GM12872 (cell line): ENCODE measurements around the gene SLC7A14.

ENCODE experiments used
- CTCF ChIP-seq: IDR thresholded peaks from 3 replicates; pipeline ENCODE4 v1.5.1; 2011; ENCODE audit warnings: low read depth, mild to moderate bottlenecking, low read length, moderate library complexity; ENCODE audit not compliant: insufficient read depth

SLC7A14 gene

GRCh38 chr3:170585937-170586310 is at the start of gene SLC7A14:
TSS of gene SLC7A14 (minus strand) at chr3:170586075. CDS start at chr3:170526936, 59,139 bp downstream.
- no peak for TF ChIP-seq CTCF

GRCh38 chr3:170635385-170635735 is 49.5 kb upstream of the SLC7A14 start:
- TF ChIP-seq CTCF, result no peak

- no peak for TF ChIP-seq CTCF
Observed at GRCh38 chr3:170634663-170635384, 48.9 kb upstream of the SLC7A14 start.

- no peak for TF ChIP-seq CTCF
Observed at GRCh38 chr3:170633573-170633972, 47.7 kb upstream of the SLC7A14 start.

GRCh38 chr3:170632780-170633179 is 46.9 kb upstream of the SLC7A14 start:
- TF ChIP-seq CTCF, result no peak

- TF ChIP-seq CTCF, result no peak
Observed at GRCh38 chr3:170631755-170632488, 46.0 kb upstream of the SLC7A14 start.

- TF ChIP-seq CTCF, result no peak
Observed at GRCh38 chr3:170623524-170623923, 37.6 kb upstream of the SLC7A14 start.
